NT2/D1 (cell line): Measurements from ENCODE around the gene TGM6.

Experiments used
- YY1 ChIP-seq: IDR thresholded peaks from 2 replicates; pipeline ENCODE4 v1.6.1; 2011; ENCODE audit not compliant: insufficient read length, insufficient read depth
- ZNF274 ChIP-seq: IDR thresholded peaks from 2 replicates; pipeline ENCODE4 v1.6.1; 2011; ENCODE audit warnings: mild to moderate bottlenecking, low read depth, low read length

DNA sequence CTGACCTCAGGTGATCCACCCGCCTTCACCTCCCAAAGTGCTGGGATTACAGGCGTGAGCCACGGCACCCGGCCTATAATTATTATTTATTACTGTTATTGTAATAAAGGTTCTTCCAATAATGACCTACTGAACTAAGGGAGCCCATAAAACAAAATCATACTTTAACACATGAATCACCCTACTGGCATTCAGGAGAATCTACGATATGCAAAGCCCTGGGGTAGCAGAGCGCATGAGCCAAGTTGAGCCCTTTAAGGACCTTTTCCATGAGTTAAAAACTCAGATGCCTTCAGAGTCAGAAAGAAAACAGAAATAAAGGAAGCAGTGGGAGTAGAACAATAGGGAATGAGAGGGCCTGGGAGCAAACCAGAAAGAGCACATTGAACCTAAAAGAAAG lies 48.4 kb downstream of the TGM6 start:
- TF ChIP-seq ZNF274, result no peak
- no peak for TF ChIP-seq YY1
